Body of pancreas (tissue), 4 donors: ENCODE measurements around the gene QTRT2. TPM values are rescaled to one million over a fixed set of nuclear protein-coding genes. Genes with fewer than 3 reads are reported as not detected.

Experiments used
- ATAC-seq: fragments of 150-250 bp; one replicate; pipeline ENCODE4 v1.9.1; 2016
- DNase-seq, 4 donors: peaks; one replicate each; pipeline ENCODE4 v3.0.0-alpha.2; 2019
- H3K27ac ChIP-seq, 4 donors: fragments of 200-600 bp; sonication (generic); 1 replicate in 3 of 4; 2 replicates in 1 of 4; pipeline versions ENCODE4 v1.5.1 to v1.6.1; 2016 to 2019; ENCODE audit warnings: mild to moderate bottlenecking in 1 of 4, mixed read lengths in 1 of 4, moderate library complexity in 1 of 4
- H3K27me3 ChIP-seq, 2 donors: fragments of 200-600 bp; sonication (generic); one replicate each; pipeline ENCODE4 v1.6.0; 2016; ENCODE audit warnings: mild to moderate bottlenecking in 1 of 2
- H3K36me3 ChIP-seq, 2 donors: fragments of 200-600 bp; sonication (generic); replicated peaks in 1 of 2; 2 replicates each; pipeline ENCODE4 v1.5.1; 2016; ENCODE audit warnings: low read depth in 2 of 2; ENCODE audit not compliant: insufficient read depth in 1 of 2
- H3K4me1 ChIP-seq: fragments of 200-600 bp; sonication (generic); one replicate; pipeline ENCODE4 v1.6.0; 2016
- H3K4me3 ChIP-seq, 2 donors: fragments of 200-600 bp; sonication (generic); 1 replicate in 1 of 2; 2 replicates in 1 of 2; pipeline ENCODE4 v1.5.1; 2016 to 2019
- H3K9me3 ChIP-seq, 3 donors: fragments of 200-600 bp; sonication (generic); 1 replicate in 2 of 3; 2 replicates in 1 of 3; pipeline ENCODE4 v1.5.1; 2016
- CTCF ChIP-seq, 7 experiments: fragments of 450-650 bp in 4 of 7; fragments of 200-600 bp in 3 of 7; sonication (generic) in 3 of 7; IDR thresholded peaks; one replicate each; pipeline ENCODE4 v1.5.1; 2016 to 2019; ENCODE audit warnings: antibody characterized with exemption in 7 of 7
- POLR2A ChIP-seq, 3 donors: fragments of 450-650 bp; IDR thresholded peaks; one replicate each; pipeline ENCODE4 v1.6.1; 2016; ENCODE audit warnings: antibody characterized with exemption in 3 of 3, mild to moderate bottlenecking in 2 of 3
- WGBS, 2 donors: methylation state at CpG; one replicate each; pipeline ENCODE4 v1.1.5; 2017; 5-methylcytosine and 5-hydroxymethylcytosine counted together
- intact Hi-C: fragments of 100-400 bp; cut with DNase I; formaldehyde crosslinking; loops from one replicate; pipeline ENCODE4 v1.15.1; 2023
- total RNA-seq, 2 donors: library from RNA; depleted of rRNA; stranded (reverse); fragments of >200 nt; gene quantifications; one replicate each; pipeline ENCODE4 v1.1.0, GENCODE V29; 2016

QTRT2 gene
- total RNA-seq, 2 donors from 2014 or later = 10.6 to 15.8 TPM

GRCh38 chr3:114112696-114113095 lies 56.2 kb downstream of the QTRT2 start:
- no peak for TF ChIP-seq POLR2A (IDR thresholded peaks at IDR 0.05)
- no peak for TF ChIP-seq CTCF (IDR thresholded peaks at IDR 0.05)
- H3K9me3 ChIP-seq = no peaks in the 10 kb centered on the region
- intact Hi-C loops = no loop called here
- no peaks in the 10 kb centered on the region for H3K4me1 ChIP-seq
- H3K27me3 ChIP-seq = no peaks in the 10 kb centered on the region
- H3K27ac ChIP-seq = no peak overlapping the region
- H3K4me3 ChIP-seq = no peak overlapping the region
- ATAC-seq (no peak), DNase-seq (no peak)
- WGBS, 2 donors = 81 to 82% methylated on average over 6 of the region's 6 CpGs
- no peaks in the 10 kb centered on the region for H3K36me3 ChIP-seq

- WGBS, 2 donors = 71 to 78% methylated on average over 2 to 3 of the region's 3 CpGs
- no peak for ATAC-seq
- Histone ChIP-seq H3K9me3 (no peaks in the 10 kb centered on the region), H3K4me3 (no peak overlapping the region), H3K27ac (no peak overlapping the region), H3K27me3 (no peaks in the 10 kb centered on the region), H3K36me3 (no peaks in the 10 kb centered on the region), H3K4me1 (no peaks in the 10 kb centered on the region)
- intact Hi-C loops = no loop called here
- TF ChIP-seq POLR2A (IDR thresholded peaks at IDR 0.05) = no peak
- no peak for TF ChIP-seq CTCF (IDR thresholded peaks at IDR 0.05)
- no peak for DNase-seq
Measured at GRCh38 chr3:114114719-114115118, 58.2 kb downstream of the QTRT2 start.

GRCh38 chr3:114115143-114115542 lies 58.6 kb downstream of the QTRT2 start:
- no peak overlapping the region for H3K27ac ChIP-seq
- 76 to 82% methylated on average over 7 of the region's 7 CpGs for WGBS, 2 donors
- TF ChIP-seq CTCF (IDR thresholded peaks at IDR 0.05) (no peak), POLR2A (IDR thresholded peaks at IDR 0.05) (no peak)
- no peaks in the 10 kb centered on the region for H3K4me1 ChIP-seq
- ATAC-seq = no peak
- H3K9me3 ChIP-seq = no peaks in the 10 kb centered on the region
- H3K4me3 ChIP-seq = no peak overlapping the region
- H3K27me3 ChIP-seq = no peaks in the 10 kb centered on the region
- intact Hi-C loops = no loop called here
- H3K36me3 ChIP-seq = no peaks in the 10 kb centered on the region
- DNase-seq = no peak

- no peak overlapping the region for H3K27ac ChIP-seq
- no peaks in the 10 kb centered on the region for H3K9me3 ChIP-seq
- TF ChIP-seq POLR2A (IDR thresholded peaks at IDR 0.05) (no peak), CTCF (IDR thresholded peaks at IDR 0.05) (no peak)
- WGBS, 2 donors = 55% methylated on average over 1 of the region's 1 CpG
- ATAC-seq (no peak), DNase-seq (no peak)
- no peaks in the 10 kb centered on the region for H3K36me3 ChIP-seq
- intact Hi-C loops = no loop called here
- no peaks in the 10 kb centered on the region for H3K27me3 ChIP-seq
- no peak overlapping the region for H3K4me3 ChIP-seq
- H3K4me1 ChIP-seq = no peaks in the 10 kb centered on the region
Measured at GRCh38 chr3:114119776-114120175, 63.2 kb downstream of the QTRT2 start.

- Histone ChIP-seq H3K36me3 (no peaks in the 10 kb centered on the region), H3K27ac (no peak overlapping the region), H3K4me1 (no peaks in the 10 kb centered on the region), H3K9me3 (no peaks in the 10 kb centered on the region), H3K4me3 (no peak overlapping the region), H3K27me3 (no peaks in the 10 kb centered on the region)
- 61 to 63% methylated on average over 3 of the region's 3 CpGs for WGBS, 2 donors
- intact Hi-C loops = no loop called here
- no peak for ATAC-seq
- TF ChIP-seq POLR2A (IDR thresholded peaks at IDR 0.05) (no peak), CTCF (IDR thresholded peaks at IDR 0.05) (no peak)
- DNase-seq = no peak
Measured at GRCh38 chr3:114120211-114120610, 63.7 kb downstream of the QTRT2 start.
